GM19043 (cell line): ENCODE results near the gene MAMDC4.
"Not testable (repeated sequence)": the region's sequence is repeated elsewhere in the genome, so short reads cannot be mapped to it uniquely, and the experiment has no call there.

Experiments used
- ATAC-seq: cut with Tn5 transposase; IDR thresholded peaks from one replicate; pipeline ENCODE4 v1.9.1; 2021; ENCODE audit warnings: low read depth; ENCODE audit not compliant: unreplicated experiment

MAMDC4 gene

DNA sequence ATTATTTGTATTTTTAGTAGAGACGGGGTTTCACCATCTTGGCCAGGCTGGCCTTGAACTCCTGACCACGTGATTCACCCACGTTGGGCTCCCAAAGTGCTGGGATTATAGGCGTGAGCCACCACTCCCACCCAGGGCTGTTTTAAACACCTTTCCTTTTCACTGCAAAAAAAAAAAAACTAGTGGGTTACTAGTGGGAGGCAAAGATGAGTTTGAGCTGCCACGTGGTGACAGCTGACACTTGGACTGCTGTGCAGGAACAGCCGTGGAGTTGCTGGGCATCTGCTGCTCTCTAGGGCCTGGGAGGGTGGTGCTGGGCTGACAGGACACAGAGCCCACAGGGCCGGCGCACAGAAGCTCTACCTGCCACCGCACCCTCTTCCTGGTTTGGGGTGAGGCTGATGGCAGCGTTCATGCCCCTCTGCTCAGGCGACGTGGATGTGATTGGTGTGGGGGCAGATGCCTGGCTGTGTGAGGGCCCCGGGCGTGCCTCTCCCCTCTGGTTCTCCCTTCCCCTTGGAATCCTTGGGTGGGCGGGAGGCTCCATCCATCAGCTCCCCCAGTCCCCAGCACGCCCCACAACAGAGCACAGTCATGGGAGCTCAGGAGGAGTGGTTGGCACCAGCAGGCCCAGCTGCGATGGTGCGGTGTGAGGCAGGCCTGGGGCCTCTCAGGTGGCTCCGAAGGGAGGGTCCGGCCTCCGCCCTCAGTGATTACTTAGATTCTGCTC, 27.5 kb upstream of the MAMDC4 start:
- ATAC-seq = no peak

DNA sequence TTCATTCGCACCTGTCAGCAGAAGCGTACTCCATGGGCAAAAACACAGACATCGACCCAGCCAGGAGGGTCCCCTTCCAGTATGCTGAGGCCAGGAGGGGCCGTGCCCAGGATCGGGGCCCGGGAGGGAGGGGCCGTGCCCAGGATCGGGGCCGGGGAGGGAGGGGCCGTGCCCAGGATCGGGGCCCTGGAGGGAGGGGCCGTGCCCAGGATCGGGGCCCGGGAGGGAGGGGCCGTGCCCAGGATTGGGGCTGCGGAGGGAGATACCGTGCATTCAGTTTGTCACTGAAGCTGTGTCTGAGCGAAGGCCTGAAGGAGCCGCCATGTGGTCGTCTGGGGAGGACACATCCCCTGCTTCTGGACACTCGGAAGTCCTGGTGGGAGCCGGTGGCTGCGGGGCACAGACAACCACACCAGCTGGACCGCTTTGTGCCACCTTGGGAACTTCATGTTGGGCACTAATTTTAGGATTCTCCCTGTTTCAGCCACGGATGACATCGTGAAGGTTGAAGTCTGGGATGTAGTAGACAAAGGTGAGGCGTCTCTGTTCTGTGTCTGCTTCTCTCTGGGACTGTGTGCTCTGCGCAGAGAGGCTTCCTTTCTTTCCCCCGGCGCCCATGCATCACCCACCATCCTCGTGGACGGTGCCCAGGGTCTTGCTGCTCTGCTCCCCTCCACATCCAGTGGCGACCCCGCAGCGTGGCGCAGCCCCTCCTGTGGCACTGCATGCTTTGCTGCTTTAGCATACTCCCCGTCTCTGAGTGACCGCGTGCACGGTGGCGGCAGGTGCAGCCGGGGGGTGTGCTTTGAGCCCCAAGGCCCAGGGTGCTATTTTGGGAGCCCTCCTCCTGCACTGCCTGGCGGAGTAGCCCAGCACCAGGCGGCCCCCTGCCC, 26.6 kb upstream of the MAMDC4 start:
- no peak for ATAC-seq

DNA sequence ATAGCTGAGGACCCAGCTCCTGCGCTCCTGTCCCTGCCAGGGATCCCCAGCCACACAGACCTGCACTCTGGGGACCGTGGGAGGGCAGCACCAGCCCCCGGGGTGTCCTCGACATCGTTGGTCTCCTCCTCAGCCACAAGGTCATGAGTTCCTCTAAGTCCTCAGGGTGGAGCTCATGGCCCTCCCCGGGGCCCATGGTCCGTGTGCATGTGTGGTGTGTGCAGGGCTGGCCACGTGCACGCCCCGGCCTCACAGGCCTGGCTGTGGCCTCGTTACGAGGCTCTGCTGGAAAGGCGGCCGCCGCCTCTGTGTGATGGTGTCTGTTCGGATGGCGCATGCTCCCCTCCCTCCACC, 26.0 kb upstream of the MAMDC4 start:
- ATAC-seq = no peak

DNA sequence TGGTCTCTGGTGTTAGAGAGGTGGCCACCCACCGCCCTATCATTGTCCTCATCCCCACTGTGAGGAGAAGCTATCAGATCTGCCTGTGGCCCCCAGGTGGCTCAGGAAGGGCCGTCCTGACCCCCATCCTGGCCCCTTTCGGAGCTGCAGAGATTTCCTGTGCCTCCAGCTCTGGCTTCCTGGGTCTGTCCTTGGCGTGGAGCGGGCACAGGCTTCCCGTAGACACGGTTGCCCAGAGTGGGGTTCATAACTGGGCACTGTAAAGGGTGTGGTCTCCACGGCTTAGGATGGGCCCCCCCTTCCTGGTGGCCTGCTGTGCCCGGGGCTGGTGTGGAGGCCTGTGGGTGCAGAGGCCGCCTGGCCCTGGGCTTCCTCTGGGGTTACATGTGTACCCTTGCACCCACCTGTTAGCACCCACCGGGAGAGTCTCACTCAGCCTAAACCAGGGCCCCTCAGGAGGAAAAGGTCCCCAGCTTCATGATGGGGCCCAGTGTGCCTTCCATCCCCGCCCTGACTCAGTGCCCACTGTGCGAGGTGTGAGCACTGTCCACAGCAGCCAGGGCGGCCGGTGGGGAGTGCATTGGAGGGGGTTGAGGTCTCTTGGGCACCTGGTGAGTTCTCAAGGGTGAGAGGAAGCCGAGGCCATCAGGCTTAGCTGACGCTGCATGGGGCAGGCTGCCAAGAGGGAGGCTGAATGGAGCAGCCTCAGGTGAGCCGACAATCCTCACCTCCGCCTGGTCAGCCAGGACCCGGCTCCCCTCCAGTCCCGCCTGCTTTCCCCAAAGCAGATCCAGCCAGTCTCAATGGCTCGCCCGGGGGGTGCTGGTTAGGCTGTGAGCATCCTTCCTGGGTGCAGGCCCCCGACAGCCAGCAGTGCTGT, 25.2 kb upstream of the MAMDC4 start:
- no peak for ATAC-seq

- no peak for ATAC-seq
Observed at GRCh38 chr9:136827794-136828473, 24.2 kb upstream of the MAMDC4 start.

DNA sequence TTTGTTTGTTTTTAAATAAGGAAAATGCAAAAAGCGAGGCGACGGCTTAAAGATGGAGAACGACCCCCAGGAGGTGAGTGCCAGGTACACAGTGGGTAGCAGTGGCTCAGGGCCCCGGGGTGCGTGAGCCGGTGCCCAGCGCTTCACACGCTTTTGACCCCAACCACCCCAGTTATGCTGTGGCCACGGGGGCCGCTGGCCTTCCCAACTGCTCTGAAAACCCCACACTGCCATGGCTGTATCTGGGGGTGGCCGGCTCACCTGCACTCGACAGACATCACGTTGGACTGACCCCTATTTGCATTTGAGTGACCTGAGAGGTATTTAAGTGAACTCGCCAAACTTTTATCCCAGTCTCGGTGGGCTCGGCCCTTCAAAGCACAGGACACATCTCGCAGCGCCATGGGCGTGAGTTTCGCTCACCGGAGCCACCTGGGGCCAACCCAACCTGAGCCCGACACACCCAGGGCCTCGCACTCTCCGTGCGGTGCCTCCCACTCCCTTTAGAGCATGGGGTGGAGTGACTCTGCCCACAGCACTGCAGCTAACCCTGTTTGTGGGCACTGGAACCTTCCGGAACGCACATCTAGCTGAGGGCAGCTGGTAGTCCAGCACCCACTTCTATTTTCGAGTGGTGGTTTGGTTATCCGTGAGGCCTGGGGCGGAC, 23.5 kb upstream of the MAMDC4 start:
- no peak for ATAC-seq

DNA sequence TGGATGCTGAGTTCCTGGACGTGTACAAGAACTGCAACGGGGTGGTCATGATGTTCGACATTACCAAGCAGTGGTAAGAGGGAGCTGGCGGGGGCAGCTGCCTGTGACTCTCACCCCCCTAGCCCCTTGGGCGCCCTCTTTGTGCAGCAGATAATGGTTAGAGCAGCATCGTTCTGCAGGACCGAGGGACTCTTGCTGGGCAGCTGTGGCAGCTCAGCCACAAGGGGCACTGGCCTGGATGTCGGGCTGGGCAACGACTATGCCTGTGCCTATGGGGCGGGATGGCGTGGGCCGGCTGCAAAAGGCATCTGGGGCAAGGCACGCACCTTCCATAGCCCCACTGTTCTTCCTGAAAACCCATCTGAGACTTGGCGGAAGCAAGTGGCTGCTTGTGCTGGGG, 22.7 kb upstream of the MAMDC4 start:
- ATAC-seq = no peak

DNA sequence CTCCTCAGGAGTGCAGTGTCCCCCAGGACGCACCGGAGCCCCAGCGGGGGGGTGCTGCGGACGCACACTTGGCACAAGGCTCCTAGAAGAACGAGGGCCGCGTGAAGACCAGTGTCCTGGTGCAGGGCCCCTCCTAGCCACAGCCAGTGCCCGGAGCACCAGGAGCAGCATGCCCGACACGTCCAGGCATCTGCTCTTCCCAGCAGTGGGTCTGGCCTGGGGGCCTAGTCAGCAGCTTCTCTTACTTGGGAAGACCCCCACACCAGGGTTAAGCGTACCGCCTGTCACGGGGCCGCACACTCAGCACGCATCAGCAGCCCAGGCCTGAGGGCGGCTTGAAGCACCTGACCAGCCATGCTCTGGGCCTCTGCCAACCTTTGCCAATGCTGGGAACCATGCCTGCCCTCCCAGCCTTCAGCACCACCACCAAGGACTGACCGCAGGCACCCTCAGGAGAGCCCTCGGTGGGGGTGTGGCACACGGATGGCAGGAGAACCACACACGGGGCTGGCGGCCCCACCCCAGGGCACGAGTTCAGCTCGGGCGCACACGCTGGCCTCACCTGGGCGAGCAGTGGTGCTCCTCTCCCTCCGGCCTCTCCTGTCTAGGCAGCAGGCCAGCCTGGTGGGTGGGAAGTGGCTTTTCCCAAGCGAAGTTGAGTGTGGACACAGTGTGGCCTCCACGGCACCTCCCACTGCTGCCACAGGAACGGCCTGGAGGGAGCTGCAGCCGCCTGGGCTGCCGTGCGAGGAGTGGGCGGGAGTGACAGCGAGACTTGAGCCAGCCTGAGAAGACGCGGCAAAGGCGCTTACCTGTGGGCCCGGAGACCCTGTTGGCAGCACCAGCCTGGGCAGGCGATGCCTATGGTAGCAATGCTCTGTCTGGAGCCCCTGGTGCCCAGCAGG, 21.9 kb upstream of the MAMDC4 start:
- ATAC-seq = no peak

- no peak for ATAC-seq
Observed at GRCh38 chr9:136831002-136831719, 21.0 kb upstream of the MAMDC4 start.

DNA sequence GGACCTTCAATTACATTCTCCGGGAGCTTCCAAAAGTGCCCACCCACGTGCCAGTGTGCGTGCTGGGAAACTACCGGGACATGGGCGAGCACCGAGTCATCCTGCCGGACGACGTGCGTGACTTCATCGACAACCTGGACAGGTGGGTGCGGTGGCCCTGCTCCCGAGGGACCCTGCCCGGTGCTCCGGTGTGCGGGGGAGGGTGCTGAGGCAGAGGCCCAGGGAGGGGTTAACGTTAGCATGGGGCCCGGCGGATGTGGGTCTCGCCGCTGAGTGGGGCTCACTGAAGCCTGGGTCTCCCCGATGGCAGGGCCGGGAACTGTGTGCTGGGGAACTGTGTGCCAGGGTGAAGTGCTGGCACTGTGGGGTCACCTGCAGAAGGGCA, 20.4 kb upstream of the MAMDC4 start:
- no peak for ATAC-seq

- ATAC-seq = no peak
Observed at GRCh38 chr9:136832581-136832980, 19.6 kb upstream of the MAMDC4 start.

GRCh38 chr9:136833381-136834048, 18.6 kb upstream of the MAMDC4 start:
- ATAC-seq = not testable (repeated sequence)

- no peak for ATAC-seq
Observed at GRCh38 chr9:136835162-136835931, 16.8 kb upstream of the MAMDC4 start.

- no peak for ATAC-seq
Observed at GRCh38 chr9:136835932-136836904, 15.9 kb upstream of the MAMDC4 start.

- ATAC-seq = no peak
Observed at GRCh38 chr9:136837146-136837855, 14.8 kb upstream of the MAMDC4 start.
